T-helper 2 cell treated with Interferon-gamma antibody and Interleukin-4, amounts not matched to agents 100 ng/mL and 5 ng/mL, for 36 hours (primary cell): Measurements from ENCODE around the gene C8G. TPM values are rescaled to one million over a fixed set of nuclear protein-coding genes. Genes with fewer than 3 reads are reported as not detected.

Source experiments
- intact Hi-C: fragments of 100-400 bp; cut with micrococcal nuclease; formaldehyde crosslinking; loops from one replicate; pipeline ENCODE4 v1.15.1; 2023
- total RNA-seq: library from RNA; stranded (reverse); gene quantifications from 2 replicates; pipeline ENCODE4 v1.2.3, GENCODE V29; 2022

Gene C8G
- total RNA-seq, 1 donor from 2014 or later: 2.3 TPM

DNA sequence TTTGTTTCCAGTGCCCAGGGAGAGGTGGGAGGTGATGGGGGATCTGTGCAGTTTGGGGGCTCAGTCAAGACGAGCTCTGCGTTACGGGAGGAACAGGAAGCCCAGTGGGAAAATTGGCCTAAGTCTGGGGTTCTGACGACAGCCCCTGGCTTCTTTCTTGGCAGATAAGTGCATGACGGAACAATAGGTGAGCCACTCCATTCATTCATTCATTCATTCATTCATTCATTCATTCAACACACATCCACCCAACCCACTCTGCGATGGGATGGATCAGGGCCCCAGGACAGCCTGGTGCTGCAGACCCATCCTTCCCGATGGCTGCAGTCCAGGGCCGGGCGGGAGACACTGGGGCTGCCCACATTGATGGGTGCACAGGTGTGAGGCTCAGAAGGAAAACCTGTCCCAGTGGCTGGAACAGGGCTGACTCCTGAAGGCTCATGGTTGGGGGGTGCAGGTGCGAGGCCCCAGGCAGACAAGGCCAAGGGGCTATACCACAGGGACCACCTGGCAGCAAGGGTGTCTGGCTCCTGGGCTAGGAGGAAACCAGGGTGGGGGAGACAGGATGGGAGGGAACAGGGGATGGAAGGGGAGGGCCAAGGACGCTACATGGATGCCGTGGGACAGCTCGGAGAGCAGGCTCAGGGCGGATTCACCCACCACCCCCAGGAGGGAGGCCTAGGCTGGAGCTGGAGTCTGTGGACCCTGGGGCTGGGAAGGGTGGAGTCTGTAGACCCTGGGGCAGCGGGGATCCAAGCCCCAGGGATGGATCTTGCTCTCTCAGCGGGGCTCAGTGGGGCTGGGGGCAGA lies 35.8 kb downstream of the C8G start:
- intact Hi-C loops: no loop called here

DNA sequence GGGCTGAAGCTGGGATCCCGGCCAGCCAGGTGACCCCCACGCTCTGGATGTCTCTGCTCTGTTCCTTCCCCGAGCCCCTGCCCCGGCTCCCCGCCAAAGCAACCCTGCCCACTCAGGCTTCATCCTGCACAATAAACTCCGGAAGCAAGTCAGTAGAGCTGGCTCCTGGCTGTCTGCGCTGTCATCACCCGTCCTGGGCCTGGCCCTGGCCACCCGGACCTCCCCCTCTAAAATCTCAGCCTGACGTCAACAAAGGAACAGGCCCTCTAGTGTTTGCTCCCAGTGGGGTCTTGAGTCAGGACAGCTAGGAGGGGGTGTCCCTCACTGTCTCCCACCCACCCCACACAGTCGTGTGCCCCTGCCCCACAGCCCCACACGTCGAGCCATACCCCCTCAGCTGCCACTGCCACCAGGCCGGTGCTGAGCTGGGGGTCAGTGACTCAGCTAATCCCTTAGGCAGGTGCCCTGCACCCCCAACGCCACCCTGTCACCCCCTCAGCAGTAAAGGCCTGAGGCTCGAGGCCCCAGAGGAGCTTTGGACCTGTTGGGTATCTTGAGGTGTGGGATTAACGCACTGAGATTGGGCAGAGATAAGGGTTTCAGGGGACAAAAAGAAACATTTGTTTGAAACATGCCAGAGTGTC lies 36.7 kb downstream of the C8G start:
- intact Hi-C loops: no loop called here

DNA sequence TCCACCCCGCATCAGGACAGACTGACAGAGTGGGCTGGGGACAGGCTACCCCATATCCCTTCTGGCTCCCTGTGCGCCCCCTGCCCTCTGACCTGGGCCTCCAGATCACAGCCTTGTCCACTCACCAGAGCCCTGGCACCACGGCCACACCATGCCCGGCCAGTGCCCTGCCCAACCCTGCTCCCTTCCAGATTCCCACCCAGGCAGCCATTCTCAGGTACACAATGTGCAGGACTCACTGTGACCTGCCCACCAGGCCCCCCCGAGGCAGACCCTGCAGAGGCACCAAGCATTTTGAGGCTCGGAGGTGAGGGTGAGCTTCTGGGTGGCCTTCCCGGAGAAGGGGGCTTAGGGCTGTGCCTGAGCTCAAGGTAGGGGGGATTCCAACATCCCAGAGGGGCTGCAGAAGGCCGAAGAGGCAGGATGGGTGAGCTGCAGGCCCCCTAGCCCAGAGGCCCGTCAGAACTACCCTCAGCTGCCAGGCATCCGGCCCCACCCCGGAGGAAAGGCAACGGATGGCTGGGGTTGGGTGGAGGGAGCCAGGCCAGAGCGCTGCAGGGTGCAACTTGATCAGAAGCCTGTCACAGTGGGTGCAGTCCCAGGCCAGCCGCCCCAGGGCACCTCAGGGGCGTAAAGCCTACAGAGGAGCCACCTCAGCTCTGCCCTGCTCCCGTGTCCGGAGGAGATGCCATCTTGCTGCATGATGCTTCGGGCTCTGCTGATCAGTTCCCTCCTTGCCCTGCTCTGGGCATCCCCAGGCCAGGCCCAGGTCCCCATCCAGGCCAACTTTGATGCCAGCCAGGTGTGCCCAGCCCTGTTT lies 37.4 kb downstream of the C8G start, which contains the start of gene LCNL1:
Gene LCNL1, plus strand, starts transcription at position 762 of the 820 bp plus-strand sequence. CDS start 594 bp downstream, outside the sequence.
- intact Hi-C loops: no loop called here

DNA sequence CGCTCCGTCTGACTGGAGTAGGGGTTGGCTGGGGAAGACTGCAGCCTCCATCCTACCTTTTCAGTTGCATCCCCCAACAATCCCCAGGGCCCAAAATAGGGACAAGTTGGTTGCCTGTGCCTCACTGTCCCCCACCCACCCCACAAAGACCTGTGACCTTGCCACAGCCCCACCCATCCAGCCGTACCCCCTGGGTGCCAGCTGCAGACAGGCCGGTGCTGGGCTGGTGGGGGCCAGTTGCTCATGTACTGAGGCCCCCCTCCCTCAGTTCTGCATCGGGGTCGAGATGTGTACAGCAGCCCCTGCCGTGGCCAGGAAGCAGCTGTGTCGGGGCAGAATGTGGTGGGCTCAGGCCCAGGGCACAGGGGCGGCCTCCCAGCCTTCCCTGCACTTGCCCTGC lies 38.1 kb downstream of the C8G start:
- intact Hi-C loops: no loop called here

DNA sequence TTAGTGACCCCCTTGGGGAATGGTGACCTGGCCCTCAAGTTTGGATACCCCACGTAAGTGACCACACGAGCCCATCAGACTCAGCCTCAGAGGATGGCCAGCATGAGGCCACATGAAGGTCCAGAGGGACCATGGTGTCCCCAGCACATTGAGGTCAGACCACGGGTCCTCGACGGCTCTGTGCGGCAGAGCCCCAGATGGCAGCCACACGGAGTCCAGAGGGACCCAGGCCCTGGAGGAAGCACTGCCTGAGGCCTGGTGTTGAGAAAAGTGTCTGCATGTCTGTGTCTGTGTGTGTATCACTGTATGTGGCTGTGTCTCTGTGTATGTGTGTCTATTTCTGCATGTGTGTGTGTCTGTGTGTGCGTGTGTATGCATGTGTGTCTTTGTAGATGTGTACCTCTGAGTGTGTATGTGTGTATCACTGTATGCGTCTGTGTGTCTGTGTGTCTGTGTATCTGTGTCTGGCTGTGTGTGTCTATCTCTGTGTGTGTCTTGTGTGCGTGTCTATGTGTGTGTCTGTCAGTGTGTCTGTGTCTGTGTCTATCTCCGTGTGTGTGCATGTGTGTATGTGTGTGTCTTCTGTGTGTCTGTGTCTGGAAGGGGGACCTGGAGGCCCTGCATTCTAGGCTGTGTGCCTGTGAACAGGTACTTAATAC lies 38.7 kb downstream of the C8G start:
- intact Hi-C loops: no loop called here

DNA sequence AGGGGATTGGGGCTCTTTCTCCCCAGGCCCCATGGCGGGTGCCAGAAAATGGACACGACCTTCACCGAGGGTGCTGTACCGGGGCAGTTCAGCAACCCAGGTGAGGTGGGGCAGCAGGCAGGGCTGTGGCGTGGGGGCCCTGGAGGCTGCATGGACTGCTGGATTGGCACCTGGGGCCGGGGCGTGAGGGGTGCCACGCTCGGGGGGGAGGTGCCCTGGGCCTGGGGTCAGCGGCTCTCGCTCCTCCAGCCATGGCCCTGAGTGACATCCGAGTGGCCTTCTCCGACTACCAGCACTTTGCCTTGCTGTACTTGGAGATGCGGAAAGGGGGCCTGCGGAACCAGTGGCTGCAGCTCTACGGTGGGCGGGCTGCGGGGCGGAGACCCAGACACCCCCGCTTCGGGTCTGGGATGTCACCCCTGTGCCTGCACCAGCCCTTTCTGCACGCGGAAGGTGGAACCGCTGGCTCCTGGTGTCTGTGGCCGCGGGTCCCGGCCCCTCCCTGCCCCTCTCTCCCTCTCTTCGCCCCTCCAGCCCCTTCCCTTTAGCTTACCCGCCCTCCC lies 39.5 kb downstream of the C8G start:
- intact Hi-C loops: no loop called here

DNA sequence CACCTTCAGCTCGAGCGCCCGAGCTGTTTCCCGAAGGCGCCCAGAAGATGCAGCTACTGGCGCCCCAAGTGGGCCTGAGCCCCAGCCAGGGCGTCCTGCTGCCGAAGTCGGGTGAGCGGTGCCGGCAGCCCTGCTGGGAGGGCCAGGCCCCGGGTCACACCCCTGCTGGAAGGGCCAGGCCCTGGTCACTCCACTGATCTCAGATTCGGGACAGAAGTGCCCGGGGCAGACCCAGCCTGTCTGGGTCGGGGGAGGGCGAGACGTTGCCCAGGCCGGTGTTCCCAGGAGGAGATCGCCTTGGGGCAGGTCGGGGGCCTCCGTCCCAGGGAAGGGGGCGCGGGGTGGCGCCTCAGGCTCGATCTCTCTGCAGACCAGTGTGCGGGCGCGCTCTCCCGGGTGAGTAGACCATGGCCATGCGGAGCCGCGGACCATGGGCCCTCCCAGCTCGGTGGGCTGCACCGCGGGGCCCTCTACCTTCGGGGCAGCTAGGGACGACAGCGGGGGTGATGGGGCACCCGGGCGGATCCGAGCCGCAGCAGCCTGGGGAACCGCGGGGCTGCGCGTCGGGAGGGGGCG lies 40.1 kb downstream of the C8G start:
- intact Hi-C loops: no loop called here

DNA sequence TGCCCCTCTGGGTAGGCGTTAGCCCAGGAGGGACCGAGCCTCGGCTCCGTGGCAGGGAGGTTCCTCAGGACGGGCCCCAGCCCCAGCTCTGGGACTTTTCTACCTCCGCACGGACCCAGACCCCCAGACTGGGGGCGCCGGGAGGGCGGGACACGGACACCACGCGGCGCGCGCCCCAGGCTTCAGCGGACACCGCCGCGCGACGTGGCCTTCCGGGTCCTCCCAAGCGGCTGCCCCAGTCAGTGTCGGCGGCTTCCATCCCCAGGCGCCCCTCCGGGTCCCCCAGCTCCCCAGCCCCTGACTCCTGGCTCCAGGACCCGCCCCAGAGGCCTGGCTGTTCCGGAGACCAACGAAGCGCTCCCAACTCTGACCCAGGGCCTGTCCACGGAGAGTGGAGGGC lies 40.8 kb downstream of the C8G start:
- intact Hi-C loops: no loop called here

DNA sequence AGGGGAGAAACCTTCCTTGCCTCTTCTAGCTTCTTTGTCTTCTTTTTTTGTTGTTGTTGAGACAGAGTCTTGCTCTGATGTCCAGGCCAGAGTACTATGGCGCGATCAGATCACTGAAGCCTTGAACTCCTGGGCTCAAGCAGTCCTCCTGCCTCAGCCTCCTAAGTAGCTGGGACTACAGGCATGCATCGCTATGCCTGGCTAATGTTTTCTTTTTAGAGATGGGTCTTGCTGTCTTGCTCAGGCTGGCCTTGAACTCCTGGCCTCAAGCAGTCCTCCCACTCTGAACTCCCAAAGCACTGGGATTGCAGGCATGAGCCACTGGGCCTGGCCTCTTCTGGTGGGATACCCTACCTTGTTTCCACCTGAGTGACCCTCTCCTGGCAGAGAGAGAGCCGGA lies 43.8 kb downstream of the C8G start:
- intact Hi-C loops: no loop called here

DNA sequence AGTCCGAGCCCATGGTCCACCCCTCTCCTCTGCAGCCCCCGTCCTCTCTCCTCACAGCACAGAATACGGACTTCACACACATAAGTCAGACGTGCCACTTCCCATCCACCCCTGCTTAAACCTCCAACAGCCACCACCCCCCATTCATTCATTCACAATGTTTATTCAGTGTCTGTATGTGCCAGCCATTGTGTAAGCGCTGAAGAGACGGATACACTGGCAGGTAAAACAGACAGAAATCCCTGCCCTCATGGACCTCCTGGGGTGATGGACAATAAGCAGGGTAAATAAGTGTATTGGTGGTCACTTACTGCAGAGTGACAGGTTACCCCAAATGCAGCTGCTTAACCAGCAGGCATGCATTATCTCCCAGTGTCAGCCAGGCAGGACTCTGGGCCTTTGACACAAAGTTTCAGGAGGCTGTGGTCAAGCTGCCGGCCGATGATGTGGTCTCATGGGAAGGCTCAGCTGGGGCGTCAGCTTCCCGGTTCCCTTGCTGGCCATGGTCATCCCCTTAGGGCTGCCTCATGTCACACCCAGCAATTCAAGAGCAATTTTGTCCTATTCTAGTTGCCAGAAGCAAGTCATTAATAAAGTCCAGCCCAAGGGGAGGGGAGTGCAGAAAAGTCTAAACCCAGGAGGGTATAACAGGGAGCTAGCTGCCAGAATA lies 45.3 kb downstream of the C8G start:
- intact Hi-C loops: loop anchor here (5.0 kb wide), 1 partner anchor 143 kb away; the partner anchor contains the start of gene PHPT1

DNA sequence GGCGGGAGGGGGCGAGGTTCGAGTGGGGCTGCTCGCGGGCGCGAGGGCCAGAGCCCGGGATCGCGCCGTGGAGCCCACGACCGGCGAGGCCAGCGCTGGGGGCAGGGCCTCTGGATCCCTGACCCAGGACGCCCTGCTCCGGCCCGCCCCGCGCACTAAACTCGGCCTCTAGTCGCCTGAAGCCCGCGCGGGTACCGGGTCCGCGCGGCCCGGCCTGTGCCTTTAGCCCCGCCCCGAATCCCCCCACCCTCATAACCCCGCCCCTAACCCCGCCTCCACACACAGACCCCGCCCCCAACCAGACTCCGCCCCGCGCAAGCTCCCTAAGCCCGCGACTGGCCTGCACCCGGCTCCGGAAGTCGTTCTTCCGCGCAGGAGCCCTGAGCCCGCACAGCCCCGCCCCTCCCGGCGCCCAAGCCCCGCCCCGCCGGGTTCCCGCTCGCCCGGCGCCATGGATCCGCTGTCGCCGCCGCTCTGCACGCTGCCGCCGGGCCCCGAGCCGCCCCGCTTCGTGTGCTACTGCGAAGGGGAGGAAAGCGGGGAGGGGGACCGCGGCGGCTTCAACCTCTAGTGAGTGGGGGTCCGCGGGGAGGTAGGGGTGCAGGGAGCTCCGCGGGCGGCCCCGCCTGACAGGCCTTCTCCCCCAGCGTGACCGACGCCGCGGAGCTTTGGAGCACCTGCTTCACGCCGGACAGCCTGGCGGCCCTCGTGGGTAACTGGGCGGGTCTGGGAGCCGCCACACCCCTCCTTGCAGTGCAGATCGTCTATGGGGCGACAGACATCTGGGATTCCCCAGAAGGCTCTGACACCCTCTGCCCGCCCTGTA lies 47.2 kb downstream of the C8G start, which contains the start of gene PAXX:
Gene PAXX, plus strand, starts transcription at position 430 of the 826 bp plus-strand sequence. Its CDS starts 22 bp downstream, at position 452.
- intact Hi-C loops: loop anchor here (1.0 to 5.0 kb wide), 8 partner anchors 14 to 509 kb away; partner anchors contain the start of genes C8G, FBXW5, PHPT1 and SAPCD2

DNA sequence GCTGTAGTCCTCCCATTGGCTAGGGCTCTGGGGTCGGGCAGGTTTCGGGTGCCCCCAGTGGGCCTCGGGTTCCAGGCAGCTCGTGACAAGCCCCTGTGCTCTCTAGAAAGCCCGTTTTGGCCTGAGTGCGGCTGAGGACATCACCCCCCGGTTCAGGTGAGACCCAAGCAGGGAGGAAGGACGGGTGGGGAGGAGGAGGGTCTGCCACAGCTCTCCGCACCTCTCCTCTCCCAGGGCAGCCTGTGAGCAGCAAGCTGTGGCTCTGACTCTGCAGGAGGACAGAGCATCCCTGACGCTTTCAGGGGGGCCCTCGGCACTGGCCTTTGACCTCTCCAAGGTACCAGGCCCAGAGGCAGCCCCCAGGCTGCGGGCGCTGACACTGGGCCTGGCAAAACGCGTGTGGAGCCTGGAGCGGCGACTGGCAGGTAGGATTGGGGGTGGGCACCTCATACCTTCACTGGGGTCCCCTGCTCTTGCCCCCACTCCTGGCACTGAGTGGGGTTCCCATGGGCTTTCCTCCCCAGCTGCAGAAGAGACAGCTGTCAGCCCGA lies 47.9 kb downstream of the C8G start:
- intact Hi-C loops: loop anchor here (1.0 to 5.0 kb wide), 8 partner anchors 15 to 510 kb away; partner anchors contain the start of genes C8G, FBXW5, PHPT1 and SAPCD2

DNA sequence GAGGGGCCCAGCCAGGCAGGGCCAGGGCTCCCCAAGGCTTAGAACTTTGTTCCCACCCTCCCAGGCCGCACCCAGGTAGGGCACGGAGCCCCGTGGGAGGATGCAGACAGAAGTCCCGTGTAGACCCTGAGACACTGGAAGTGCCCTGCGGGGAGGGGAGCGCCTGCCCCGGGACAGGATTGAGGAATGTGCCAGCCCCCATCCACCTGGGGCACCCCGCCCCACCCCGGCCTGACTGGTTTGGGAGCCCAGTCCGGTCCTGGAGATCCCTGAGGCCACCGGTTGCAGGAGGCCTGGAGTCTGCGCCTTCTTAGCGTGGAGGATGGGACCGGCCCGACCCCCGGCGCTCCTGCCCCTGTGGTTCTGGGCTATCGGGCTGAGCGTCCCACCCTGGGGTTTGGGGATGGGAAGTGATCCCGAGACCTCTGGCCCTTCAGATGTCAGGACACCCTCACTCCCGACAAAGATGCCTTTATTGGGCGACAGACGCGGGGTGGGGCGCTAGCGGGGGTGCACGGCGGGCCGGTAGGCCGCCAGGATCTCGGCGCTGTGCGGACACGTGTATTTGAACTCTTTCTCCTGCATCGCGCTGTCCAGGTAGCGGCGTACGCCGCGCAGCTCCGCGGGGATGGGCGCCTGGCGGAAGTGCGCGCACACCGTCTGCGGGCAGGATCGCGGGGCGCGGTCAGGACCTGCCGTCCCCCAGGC lies 49.3 kb downstream of the C8G start:
- intact Hi-C loops: loop anchor here (5.0 kb wide), 1 partner anchor 147 kb away; the partner anchor contains the start of gene PHPT1

DNA sequence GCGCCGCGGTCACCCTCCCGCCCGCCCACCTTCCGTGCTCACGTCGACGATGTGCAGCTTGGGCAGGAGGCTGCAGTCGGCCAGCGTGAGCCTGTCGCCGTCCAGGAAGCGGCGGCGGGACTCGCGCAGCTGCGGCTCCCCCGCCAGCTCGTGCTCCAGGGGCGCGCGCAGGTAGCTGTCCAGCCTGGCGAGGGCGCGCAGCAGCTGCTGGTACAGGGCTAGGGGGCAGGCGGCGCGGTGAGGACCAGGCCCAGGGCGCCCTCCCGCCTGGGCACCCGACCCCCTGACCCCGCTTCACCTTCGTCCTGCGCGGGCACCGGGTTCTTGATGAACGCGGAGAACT lies 49.8 kb downstream of the C8G start:
- intact Hi-C loops: loop anchor here (5.0 kb wide), 1 partner anchor 148 kb away; the partner anchor contains the start of gene PHPT1

DNA sequence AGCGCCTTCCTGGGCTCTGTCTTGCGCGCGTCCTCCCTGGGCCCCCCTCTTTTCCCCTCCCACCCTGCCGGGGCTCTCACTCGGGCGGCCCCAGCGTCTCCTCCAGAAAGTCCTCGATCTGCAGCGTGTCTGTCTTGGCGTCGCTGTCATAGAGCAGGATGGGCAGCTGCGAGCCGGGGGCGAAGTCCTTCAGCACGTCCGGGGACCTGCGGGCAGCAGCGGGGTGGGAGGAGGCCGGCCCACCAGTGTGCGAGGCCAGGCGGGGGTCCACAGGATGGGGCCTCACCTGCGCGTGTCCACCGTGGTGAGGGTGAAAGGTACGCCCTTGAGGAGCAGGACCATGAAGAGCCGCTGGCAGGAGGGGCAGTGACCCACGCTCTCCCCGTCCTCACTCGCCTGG lies 50.3 kb downstream of the C8G start:
- intact Hi-C loops: no loop called here

DNA sequence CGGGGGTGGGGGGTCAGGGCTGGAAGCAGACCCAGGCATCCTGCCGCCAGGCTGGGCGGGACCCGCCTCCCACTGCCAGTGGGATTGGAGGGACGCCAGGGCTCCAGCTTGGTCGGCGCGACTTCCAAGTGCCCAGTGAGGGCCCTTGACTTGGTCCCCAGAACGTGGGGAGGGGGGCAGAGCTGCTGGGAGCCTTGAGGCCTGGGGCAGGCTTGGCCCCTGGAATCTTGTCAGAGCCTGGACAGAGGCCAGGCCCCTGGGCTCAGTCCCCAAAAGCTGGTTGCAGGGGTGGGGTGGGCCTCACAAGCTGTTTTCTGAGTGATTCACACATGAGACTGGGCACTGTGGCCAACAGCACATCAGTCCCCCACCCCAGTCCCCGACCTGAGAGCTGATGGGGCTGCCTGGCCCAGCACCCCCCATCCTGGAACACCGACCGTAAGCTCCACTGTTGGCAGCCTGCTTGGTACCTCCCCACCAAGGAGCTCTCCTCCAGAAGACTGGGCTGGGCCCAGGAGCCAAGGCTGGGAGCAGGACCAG lies 50.8 kb downstream of the C8G start:
- intact Hi-C loops: no loop called here
